ENCODE results near the gene IFIT1B. TPM values are rescaled to one million over a fixed set of nuclear protein-coding genes. Genes with fewer than 3 reads are reported as not detected.

Gene IFIT1B
- total and polyA plus RNA-seq, 2 of the 8 experiments (the other 6 are each of a cell fraction or from before 2014, with no cell fraction given), result not detected

DNA sequence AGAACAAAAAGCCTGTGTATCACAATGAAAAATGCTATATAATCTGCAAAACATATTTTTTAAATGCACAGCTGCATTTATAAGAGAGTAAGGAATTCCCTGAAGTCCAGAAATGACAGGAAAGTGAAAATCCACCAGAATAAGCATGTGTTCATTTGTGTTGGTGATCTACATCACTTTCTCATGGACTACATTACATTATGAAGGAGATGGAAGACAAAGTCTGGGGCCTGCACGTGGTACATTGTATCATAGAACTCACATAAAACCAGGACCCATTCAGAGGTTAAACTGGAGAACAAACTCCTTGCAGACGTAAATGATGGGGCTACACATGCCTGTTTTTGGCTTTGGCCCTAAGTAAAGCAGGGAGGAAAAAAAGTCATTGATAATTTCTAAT lies 33.7 kb upstream of the IFIT1B start:
- H3K23me2 ChIP-seq (ENCODE audit: low read depth, low read length), result no peaks in the 10 kb centered on the region
- no peaks in the 10 kb centered on the region for H3K9me3 ChIP-seq (ENCODE audit: insufficient read depth in 2 of 2, low read depth in 1 of 2, low read length in 1 of 2)
- H2BK20ac ChIP-seq (ENCODE audit: low read length), result no peak overlapping the region
- no peak overlapping the region for H2BK12ac ChIP-seq (ENCODE audit: low read depth, low read length)
- peaks cover 7 to 26% (median 13%) of the 10 kb centered on the region in 4 experiments; a peak in 6 of 7 replicates for H3K4me1 ChIP-seq (replicated peaks in 1 of 4; ENCODE audit: control insufficient read depth in 3 of 4, insufficient read depth in 4 of 4, low read length in 3 of 4)
- WGBS, 2 experiments (ENCODE audit: extremely low coverage in 1 of 2, insufficient coverage in 1 of 2, insufficient read length in 1 of 2, insufficient replicate concordance in 2 of 2, low coverage in 1 of 2, low lambda C conversion rate in 2 of 2, missing lambda C conversion rate in 1 of 2), result 87% methylated on average over 2 of the region's 2 CpGs; no CpG with 5 or more reads in 1 of the 2 experiments
- no peak overlapping the region for H3K4me2 ChIP-seq (ENCODE audit: insufficient read depth in 1 of 2, low read depth in 2 of 2, low read length in 2 of 2)
- no peak overlapping the region for H4K91ac ChIP-seq (replicated peaks; ENCODE audit: insufficient read length, low read length)
- no peak overlapping the region for H2BK120ac ChIP-seq (replicated peaks; ENCODE audit: low read depth, low read length)
- no peak for FAIRE-seq
- no peaks in the 10 kb centered on the region for H4K20me1 ChIP-seq (replicated peaks in 1 of 2; ENCODE audit: control insufficient read depth in 1 of 2, insufficient read depth in 2 of 2, low read length in 2 of 2)
- CTCF ChIA-PET (ENCODE audit: partially characterized antibody), result interaction anchor here (0.9 to 1.6 kb wide), 2 partner anchors 25 to 49 kb away, joined by 4 read pairs; no protein-coding TSS in a partner anchor
- H2AFZ ChIP-seq (ENCODE audit: low read length), result no peak overlapping the region
- H4K5ac ChIP-seq (ENCODE audit: insufficient read length, low read depth, low read length), result no peak overlapping the region
- H3K9ac ChIP-seq (replicated peaks in 1 of 4; ENCODE audit: extremely low read depth in 1 of 4, low read depth in 3 of 4, low read length in 3 of 4), result no peak overlapping the region
- H3K56ac ChIP-seq (replicated peaks; ENCODE audit: insufficient read length, low read depth, low read length), result no peak overlapping the region
- no peaks in the 10 kb centered on the region for H3K79me2 ChIP-seq (ENCODE audit: control insufficient read depth in 1 of 2, insufficient read depth in 2 of 2, low read length in 2 of 2)
- no peak overlapping the region for H3K23ac ChIP-seq (ENCODE audit: insufficient read length)
- no peaks in the 10 kb centered on the region for H3K79me1 ChIP-seq (ENCODE audit: low read depth, low read length)
- no peak overlapping the region for H2BK15ac ChIP-seq (ENCODE audit: low read length)
- H3K27me3 ChIP-seq (replicated peaks in 1 of 4; ENCODE audit: control insufficient read depth in 3 of 4, extremely low read depth in 1 of 4, insufficient read depth in 3 of 4, low read length in 3 of 4), result no peaks in the 10 kb centered on the region
- POLR2A ChIA-PET (ENCODE audit: partially characterized antibody), result no interaction called here
- no peak overlapping the region for H3K4ac ChIP-seq (replicated peaks; ENCODE audit: insufficient read length, low read depth, low read length)
- no peak overlapping the region for H3K14ac ChIP-seq (ENCODE audit: insufficient read length)
- H2AK5ac ChIP-seq (ENCODE audit: low read depth, low read length), result no peak overlapping the region
- no peak overlapping the region for H2BK5ac ChIP-seq (ENCODE audit: low read depth, low read length)
- no peak for DNase-seq (ENCODE audit: low read depth in 1 of 2, low spot score in 2 of 2)
- H3K27ac ChIP-seq (ENCODE audit: low read depth, low read length), result no peak overlapping the region
- H3K36me3 ChIP-seq (ENCODE audit: control insufficient read depth in 2 of 4, insufficient read depth in 4 of 4, low read length in 3 of 4), result no peaks in the 10 kb centered on the region
- no peak overlapping the region for H3K4me3 ChIP-seq (ENCODE audit: extremely low read depth in 1 of 4, insufficient read depth in 2 of 4, low read depth in 3 of 4, low read length in 4 of 4)
- no peak overlapping the region for H3K18ac ChIP-seq (ENCODE audit: extremely low read depth, low read length)
- no peak overlapping the region for H4K8ac ChIP-seq (ENCODE audit: extremely low read depth, insufficient read depth, low read length)
- TF ChIP-seq FOSL1 (IDR thresholded peaks at IDR 0.05; ENCODE audit: insufficient read depth, low read depth, low read length) (no peak), BRCA1 (IDR thresholded peaks at IDR 0.05; ENCODE audit: low read depth, low read length) (no peak), CBX5 (IDR thresholded peaks at IDR 0.05; ENCODE audit: low read depth, low read length) (no peak), CHD1 (IDR thresholded peaks at IDR 0.05; ENCODE audit: low read depth, low read length) (no peak), SIRT6 (IDR thresholded peaks at IDR 0.05; ENCODE audit: low read length) (no peak), SUZ12 (IDR thresholded peaks at IDR 0.05; ENCODE audit: low read length) (no peak), SP4 (IDR thresholded peaks at IDR 0.05; ENCODE audit: low read length) (no peak), ZNF274 (IDR thresholded peaks at IDR 0.05; ENCODE audit: borderline replicate concordance, extremely low read depth, low read length) (no peak), CHD2 (IDR thresholded peaks at IDR 0.05; ENCODE audit: low read length) (no peak), POLR2A (IDR thresholded peaks at IDR 0.05; ENCODE audit: control extremely low read depth in 1 of 2, low read depth in 2 of 2, low read length in 2 of 2) (no peak), EZH2 (IDR thresholded peaks at IDR 0.05; ENCODE audit: low read depth, low read length, severe bottlenecking) (no peak), RNF2 (IDR thresholded peaks at IDR 0.05; ENCODE audit: borderline replicate concordance, low read depth, low read length, missing control alignments, poor library complexity, severe bottlenecking) (no peak), MAFK (IDR thresholded peaks at IDR 0.05; ENCODE audit: low read depth, low read length) (no peak), GABPA (IDR thresholded peaks at IDR 0.05; ENCODE audit: borderline replicate concordance, insufficient read depth, low read length) (no peak)

All from H1 (cell line).